SH-SY5Y (cell line): ENCODE measurements around the gene SF3A1.

ENCODE experiments used
- GATA2 ChIP-seq: IDR thresholded peaks from 2 replicates; pipeline ENCODE4 v1.6.1; 2011; ENCODE audit warnings: mild to moderate bottlenecking, low read depth, low read length
- GATA3 ChIP-seq: IDR thresholded peaks from 2 replicates; pipeline ENCODE4 v1.6.1; 2011; ENCODE audit warnings: low read depth, mild to moderate bottlenecking, low read length, moderate library complexity

GRCh38 chr22:30336752-30337460, 19.8 kb downstream of the SF3A1 start:
- TF ChIP-seq GATA3 (no peak), GATA2 (no peak)
